Muscle layer of colon (tissue), 2 donors: ENCODE data around the gene CLCN2.
A peak's percentile ranks its signal among the peaks of the same experiment; 100 is the strongest.

Source experiments
- H3K27ac ChIP-seq: one replicate; pipeline ENCODE4 v1.7.0; 2013; ENCODE audit warnings: low read depth, mild to moderate bottlenecking, low read length, moderate library complexity
- H3K27me3 ChIP-seq, 2 donors: one replicate each; pipeline ENCODE4 v1.7.0; 2013; ENCODE audit warnings: low read length in 2 of 2, mild to moderate bottlenecking in 2 of 2; ENCODE audit not compliant: insufficient read depth in 2 of 2, control insufficient read depth in 1 of 2
- H3K36me3 ChIP-seq: one replicate; pipeline ENCODE4 v1.7.0; 2013; ENCODE audit warnings: mild to moderate bottlenecking, low read length; ENCODE audit not compliant: insufficient read depth
- H3K4me1 ChIP-seq: one replicate; pipeline ENCODE4 v1.7.0; 2013; ENCODE audit warnings: mild to moderate bottlenecking, low read length; ENCODE audit not compliant: insufficient read depth
- H3K4me3 ChIP-seq, 2 donors: one replicate each; pipeline ENCODE4 v1.7.0; 2013; ENCODE audit warnings: low read length in 2 of 2, low read depth in 1 of 2, mild to moderate bottlenecking in 1 of 2, moderate library complexity in 1 of 2
- H3K9ac ChIP-seq: one replicate; pipeline ENCODE4 v1.7.0; 2013; ENCODE audit warnings: low read length
- H3K9me3 ChIP-seq: one replicate; pipeline ENCODE4 v1.7.0; 2013; ENCODE audit warnings: mild to moderate bottlenecking, low read length
- donor health status: abdominal sarcoma.
- donor health status: Adenocarcinoma of cecum.

CLCN2 gene

GRCh38 chr3:184387174-184387714, 25.8 kb upstream of the CLCN2 start:
- Histone ChIP-seq H3K9ac (no peak overlapping the region), H3K9me3 (no peaks in the 10 kb centered on the region), H3K4me3 (no peak overlapping the region), H3K36me3 (no peaks in the 10 kb centered on the region), H3K27ac (no peak overlapping the region), H3K4me1 (no peaks in the 10 kb centered on the region), H3K27me3 (peaks cover 0 to 7% of the 10 kb centered on the region in 2 donors)

DNA sequence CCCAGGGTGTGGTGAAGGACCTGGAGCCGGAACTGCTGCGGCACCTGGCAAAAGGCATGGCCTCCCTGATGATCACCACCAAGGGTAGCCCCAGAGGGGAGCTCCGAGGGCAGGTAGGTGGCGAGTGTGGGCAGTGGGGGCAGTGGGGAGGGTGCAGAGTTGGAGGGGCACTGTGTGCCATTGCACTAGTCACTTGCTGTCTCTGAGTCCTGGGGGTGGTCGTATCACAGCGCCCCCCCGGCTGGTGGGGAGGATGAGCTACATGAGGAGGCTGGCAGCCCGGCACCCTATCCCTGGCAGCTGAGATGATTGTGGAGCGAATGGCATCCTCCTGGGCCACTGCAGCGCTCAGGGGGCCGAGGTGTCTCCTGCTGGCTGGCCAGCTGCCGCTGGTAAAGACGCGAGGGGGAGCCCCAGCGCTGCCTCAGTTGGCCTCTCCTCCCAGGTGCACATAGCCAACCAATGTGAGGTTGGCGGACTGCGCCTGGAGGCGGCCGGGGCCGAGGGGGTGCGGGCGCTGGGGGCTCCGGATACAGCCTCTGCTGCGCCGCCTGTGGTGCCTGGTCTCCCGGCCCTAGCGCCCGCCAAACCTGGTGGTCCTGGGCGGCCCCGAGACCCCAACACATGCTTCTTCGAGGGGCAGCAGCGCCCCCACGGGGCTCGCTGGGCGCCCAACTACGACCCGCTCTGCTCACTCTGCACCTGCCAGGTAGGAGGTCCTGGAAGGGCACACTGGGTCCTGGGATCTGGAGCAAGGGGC, 24.8 kb upstream of the CLCN2 start:
- H3K9ac ChIP-seq = no peak overlapping the region

DNA sequence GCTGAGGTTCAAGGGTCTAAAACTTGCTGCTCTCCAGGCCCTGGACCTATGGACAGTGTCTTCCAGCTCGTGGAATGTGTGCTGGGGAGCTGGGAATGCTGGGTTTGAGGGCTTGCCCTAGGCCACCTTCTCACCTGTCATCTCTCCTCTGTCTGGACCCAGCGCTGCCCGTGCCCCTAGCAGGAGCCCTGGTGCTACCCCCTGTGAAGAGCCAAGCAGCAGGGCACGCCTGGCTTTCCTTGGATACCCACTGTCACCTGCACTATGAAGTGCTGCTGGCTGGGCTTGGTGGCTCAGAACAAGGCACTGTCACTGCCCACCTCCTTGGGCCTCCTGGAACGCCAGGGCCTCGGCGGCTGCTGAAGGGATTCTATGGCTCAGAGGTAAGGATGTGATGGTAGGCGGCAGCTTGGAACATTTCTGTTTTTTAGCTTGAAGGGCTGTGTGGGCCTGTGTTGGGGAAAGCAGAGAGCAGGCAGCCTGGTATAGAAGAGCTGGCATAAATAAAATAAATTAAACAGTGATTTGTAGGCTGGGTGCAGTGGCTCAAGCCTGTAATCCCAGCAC, 23.5 kb upstream of the CLCN2 start:
- Histone ChIP-seq H3K27me3 (peaks cover 0 to 24% of the 10 kb centered on the region in 2 donors), H3K4me1 (no peaks in the 10 kb centered on the region), H3K36me3 (no peaks in the 10 kb centered on the region), H3K9ac (no peak overlapping the region), H3K4me3 (no peak overlapping the region), H3K27ac (no peak overlapping the region), H3K9me3 (no peaks in the 10 kb centered on the region)

More for the DNA sequence above, 24.8 kb upstream of the CLCN2 start:
- peaks cover 0 to 16% of the 10 kb centered on the region in 2 donors for H3K27me3 ChIP-seq
- no peaks in the 10 kb centered on the region for H3K9me3 ChIP-seq
- no peaks in the 10 kb centered on the region for H3K36me3 ChIP-seq
- no peak overlapping the region for H3K27ac ChIP-seq
- H3K4me1 ChIP-seq = no peaks in the 10 kb centered on the region
- H3K4me3 ChIP-seq = no peak overlapping the region

DNA sequence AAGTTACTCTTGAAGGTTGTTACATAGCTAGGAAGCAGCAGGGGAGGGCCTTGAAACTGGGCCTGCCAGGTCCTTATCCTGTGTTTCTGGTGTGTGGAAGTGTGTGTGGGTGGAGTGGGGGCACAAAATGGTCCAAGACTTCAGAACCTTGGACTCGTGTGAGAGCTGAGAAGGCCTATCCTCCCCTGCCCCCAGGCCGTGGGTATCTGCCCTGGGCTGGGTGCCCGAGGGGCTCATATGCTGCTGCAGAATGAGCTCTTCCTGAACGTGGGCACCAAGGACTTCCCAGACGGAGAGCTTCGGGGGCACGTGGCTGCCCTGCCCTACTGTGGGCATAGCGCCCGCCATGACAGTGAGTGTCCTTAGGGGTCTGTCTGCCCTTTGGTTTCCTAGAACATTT, 22.9 kb upstream of the CLCN2 start:
- Histone ChIP-seq H3K4me1 (peaks cover 1% of the 10 kb centered on the region), H3K27me3 (peaks cover under 1 to 25% of the 10 kb centered on the region in 2 donors), H3K27ac (no peak overlapping the region), H3K36me3 (no peaks in the 10 kb centered on the region), H3K4me3 (no peak overlapping the region), H3K9ac (no peak overlapping the region), H3K9me3 (no peaks in the 10 kb centered on the region)

DNA sequence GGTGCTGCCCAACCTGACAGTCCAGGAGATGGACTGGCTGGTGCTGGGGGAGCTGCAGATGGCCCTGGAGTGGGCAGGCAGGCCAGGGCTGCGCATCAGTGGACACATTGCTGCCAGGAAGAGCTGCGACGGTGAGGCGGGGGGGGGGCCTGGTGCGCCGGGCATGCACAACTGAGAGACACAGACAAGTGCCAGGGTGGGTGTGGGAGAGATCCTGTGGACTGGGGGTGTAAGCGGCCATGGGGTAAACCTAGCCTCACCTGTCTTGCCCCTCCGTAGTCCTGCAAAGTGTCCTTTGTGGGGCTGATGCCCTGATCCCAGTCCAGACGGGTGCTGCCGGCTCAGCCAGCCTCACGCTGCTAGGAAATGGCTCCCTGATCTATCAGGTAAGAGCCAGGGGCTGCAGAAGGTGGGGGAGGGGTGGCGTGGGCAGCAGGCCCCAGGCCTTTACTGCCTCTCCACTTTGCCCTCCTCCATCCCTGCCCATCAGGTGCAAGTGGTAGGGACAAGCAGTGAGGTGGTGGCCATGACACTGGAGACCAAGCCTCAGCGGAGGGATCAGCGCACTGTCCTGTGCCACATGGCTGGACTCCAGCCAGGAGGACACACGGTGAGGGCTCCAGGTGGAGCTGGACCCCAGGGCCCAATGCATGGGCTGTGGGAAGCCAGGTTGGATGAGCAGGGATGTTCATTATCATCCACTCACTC, 21.8 kb upstream of the CLCN2 start:
- Histone ChIP-seq H3K36me3 (no peaks in the 10 kb centered on the region), H3K27me3 (peaks cover 12 to 33% of the 10 kb centered on the region in 2 donors), H3K9ac (no peak overlapping the region), H3K27ac (no peak overlapping the region), H3K4me1 (peaks cover 11% of the 10 kb centered on the region), H3K4me3 (no peak overlapping the region), H3K9me3 (no peaks in the 10 kb centered on the region)

GRCh38 chr3:184382326-184383032, 21.1 kb upstream of the CLCN2 start:
- Histone ChIP-seq H3K4me1 (peaks cover 16% of the 10 kb centered on the region), H3K27me3 (peaks cover 12 to 38% of the 10 kb centered on the region in 2 donors), H3K36me3 (no peaks in the 10 kb centered on the region), H3K4me3 (no peak overlapping the region), H3K9me3 (no peaks in the 10 kb centered on the region), H3K27ac (no peak overlapping the region), H3K9ac (no peak overlapping the region)

- Histone ChIP-seq H3K4me3 (peak overlapping the region; percentile 2 to 41), H3K4me1 (peaks cover 17% of the 10 kb centered on the region)
Observed at GRCh38 chr3:184381261-184382224, 20.1 kb upstream of the CLCN2 start.

GRCh38 chr3:184380627-184381260, 19.3 kb upstream of the CLCN2 start:
- Histone ChIP-seq H3K36me3 (no peaks in the 10 kb centered on the region), H3K27ac (no peak overlapping the region), H3K9me3 (no peaks in the 10 kb centered on the region), H3K4me1 (peaks cover 17% of the 10 kb centered on the region), H3K9ac (no peak overlapping the region), H3K4me3 (peak overlapping the region; percentile 41 to 50), H3K27me3 (peaks cover 12 to 33% of the 10 kb centered on the region in 2 donors)

More at GRCh38 chr3:184381261-184382224, 20.1 kb upstream of the CLCN2 start:
- no peak overlapping the region for H3K9ac ChIP-seq
- peaks cover 12 to 38% of the 10 kb centered on the region in 2 donors for H3K27me3 ChIP-seq
- no peaks in the 10 kb centered on the region for H3K9me3 ChIP-seq
- no peaks in the 10 kb centered on the region for H3K36me3 ChIP-seq
- no peak overlapping the region for H3K27ac ChIP-seq

DNA sequence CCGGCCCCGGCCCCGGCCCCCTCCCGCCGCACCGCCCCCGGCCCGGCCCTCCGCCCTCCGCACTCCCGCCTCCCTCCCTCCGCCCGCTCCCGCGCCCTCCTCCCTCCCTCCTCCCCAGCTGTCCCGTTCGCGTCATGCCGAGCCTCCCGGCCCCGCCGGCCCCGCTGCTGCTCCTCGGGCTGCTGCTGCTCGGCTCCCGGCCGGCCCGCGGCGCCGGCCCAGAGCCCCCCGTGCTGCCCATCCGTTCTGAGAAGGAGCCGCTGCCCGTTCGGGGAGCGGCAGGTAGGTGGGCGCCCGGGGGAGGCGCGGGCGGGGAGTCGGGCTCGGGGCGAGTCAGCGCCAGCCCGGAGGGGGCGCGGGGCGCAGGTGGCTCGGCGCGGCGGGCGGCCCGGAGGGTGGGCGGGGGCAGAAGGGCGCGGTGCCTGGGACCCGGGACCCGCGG, 18.8 kb upstream of the CLCN2 start:
- H3K27me3 ChIP-seq = peaks cover 12 to 33% of the 10 kb centered on the region in 2 donors
- H3K4me1 ChIP-seq = peaks cover 17% of the 10 kb centered on the region
- H3K27ac ChIP-seq = no peak overlapping the region
- no peaks in the 10 kb centered on the region for H3K9me3 ChIP-seq
- H3K9ac ChIP-seq = no peak overlapping the region
- H3K36me3 ChIP-seq = no peaks in the 10 kb centered on the region
- H3K4me3 ChIP-seq = peak overlapping the region in 1 of 2 donors; percentile 50
